Measurements from ENCODE around the gene SLC11A2. TPM values are rescaled to one million over a fixed set of nuclear protein-coding genes. Genes with fewer than 3 reads are reported as not detected.

SLC11A2 gene
- total and polyA plus RNA-seq, 2 of the 4 experiments (the other 2 are of a cell fraction), result 28.0 to 45.3 TPM

GRCh38 chr12:51005671-51006070 is 20.5 kb downstream of the SLC11A2 start:
- H3K9me1 ChIP-seq (ENCODE audit: insufficient read depth, low read length), result 0 out of 2 replicates have a peak, but pooled peaks cover 3% of the 10 kb centered on the region
- in situ Hi-C loops (cut with MboI; ENCODE audit: low sequenced_read_pairs), result no loop called here
- H3K9ac ChIP-seq (ENCODE audit: low read depth, low read length), result no peak overlapping the region
- ATAC-seq (ENCODE audit: low read depth) (no peak), DNase-seq (no peak)
- TF ChIP-seq RFX5 (IDR thresholded peaks at IDR 0.05; ENCODE audit: low read depth, low read length), result no peak
- TF ChIP-seq CHD1 (IDR thresholded peaks at IDR 0.05; ENCODE audit: low read depth, low read length), result no peak
- TF ChIP-seq ELK1 (IDR thresholded peaks at IDR 0.05; ENCODE audit: borderline replicate concordance, low read depth, low read length), result no peak
- TF ChIP-seq MXI1 (IDR thresholded peaks at IDR 0.05; ENCODE audit: borderline replicate concordance, low read depth, low read length), result no peak
- no peak for TF ChIP-seq NFE2L2 (IDR thresholded peaks at IDR 0.05; ENCODE audit: low read depth, low read length)
- TF ChIP-seq CEBPB (IDR thresholded peaks at IDR 0.05; ENCODE audit: low read depth, low read length), result no peak
- no peak for TF ChIP-seq RCOR1 (IDR thresholded peaks at IDR 0.05; ENCODE audit: insufficient replicate concordance, low read length)
- TF ChIP-seq CTCF (conservative IDR thresholded peaks at IDR 0.05; ENCODE audit: low read depth, low read length), result no peak
- TF ChIP-seq BHLHE40 (IDR thresholded peaks at IDR 0.05; ENCODE audit: low read depth, low read length), result no peak
- TF ChIP-seq SMC3 (IDR thresholded peaks at IDR 0.05; ENCODE audit: low read depth, low read length), result no peak
- no peak for TF ChIP-seq MAFK (IDR thresholded peaks at IDR 0.05; ENCODE audit: low read depth, low read length)
- no peak for TF ChIP-seq MAZ (IDR thresholded peaks at IDR 0.05; ENCODE audit: borderline replicate concordance, low read depth, low read length)
- no peak for TF ChIP-seq RAD21 (IDR thresholded peaks at IDR 0.05; ENCODE audit: low read length)
- no peak for TF ChIP-seq USF2 (IDR thresholded peaks at IDR 0.05; ENCODE audit: low read depth, low read length)
- TF ChIP-seq POLR2A (IDR thresholded peaks at IDR 0.05; ENCODE audit: low read depth, low read length), result no peak
- H2AFZ ChIP-seq (replicated peaks; ENCODE audit: low read length, poor library complexity), result no peak overlapping the region
- intact Hi-C loops (cut with micrococcal nuclease), result no loop called here
- H3K23ac ChIP-seq (ENCODE audit: low read depth, low read length), result no peak overlapping the region
- no peak overlapping the region for H3K18ac ChIP-seq (ENCODE audit: low read depth, low read length)
- H3K14ac ChIP-seq (replicated peaks; ENCODE audit: low read depth, low read length), result no peak overlapping the region
- peaks cover 4 to 28% of the 10 kb centered on the region in 2 experiments; a peak in 3 of 4 replicates for H3K79me1 ChIP-seq (ENCODE audit: low read depth in 1 of 2, low read length in 2 of 2)
- ChIA-PET CTCF (interaction anchor here (1.6 kb wide), 1 partner anchor 22 kb away, joined by 4 read pairs; no protein-coding TSS in a partner anchor), POLR2A (ENCODE audit: unreplicated experiment) (no interaction called here)
- no peak overlapping the region for H3K56ac ChIP-seq (ENCODE audit: extremely low read depth, insufficient read depth, low read length)
- H3K27ac ChIP-seq (ENCODE audit: insufficient read depth, low read length), result no peak overlapping the region
- H3K4me1 ChIP-seq (ENCODE audit: control insufficient read depth, insufficient read depth, low read length), result peaks cover 3% of the 10 kb centered on the region
- H3K27me3 ChIP-seq (ENCODE audit: control insufficient read depth, insufficient read depth, low read length), result no peaks in the 10 kb centered on the region
- H4K5ac ChIP-seq (ENCODE audit: low read depth, low read length), result no peak overlapping the region
- no peak overlapping the region for H2AK9ac ChIP-seq (replicated peaks; ENCODE audit: low read depth, low read length, poor library complexity)
- H3K4me2 ChIP-seq (ENCODE audit: low read depth, low read length), result no peak overlapping the region
- H4K8ac ChIP-seq (ENCODE audit: low read depth in 2 of 2, low read length in 2 of 2), result no peak overlapping the region
- H3K4ac ChIP-seq (ENCODE audit: low read depth, low read length), result no peak overlapping the region
- H2BK20ac ChIP-seq (ENCODE audit: low read depth, low read length), result no peak overlapping the region
- WGBS, 2 experiments (ENCODE audit: extremely low coverage in 2 of 2, insufficient read length in 1 of 2), result 60% methylated on average over 1 of the region's 3 CpGs; no CpG with 5 or more reads in 1 of the 2 experiments
- BruUV-seq (replicated peaks), result TSS peak; percentile 12
- no peaks in the 10 kb centered on the region for H3K9me3 ChIP-seq (ENCODE audit: control insufficient read depth, insufficient read depth, low read length)
- H2BK120ac ChIP-seq (ENCODE audit: low read depth, low read length), result no peak overlapping the region
- H3K4me3 ChIP-seq (ENCODE audit: insufficient read depth, low read depth, low read length), result no peak overlapping the region
- H2AK5ac ChIP-seq (ENCODE audit: low read depth, low read length), result no peak overlapping the region
- no peak overlapping the region for H4K91ac ChIP-seq (ENCODE audit: insufficient read depth, low read depth, low read length)
- dilution Hi-C loops (cut with HindIII; ENCODE audit: low sequenced_read_pairs, unreplicated experiment), result no loop called here
- peaks cover 24% of the 10 kb centered on the region for H3K36me3 ChIP-seq (ENCODE audit: control insufficient read depth, insufficient read depth, low read length)
- no peak overlapping the region for H2BK15ac ChIP-seq (ENCODE audit: low read depth, low read length)
- no peaks in the 10 kb centered on the region for H4K20me1 ChIP-seq (ENCODE audit: insufficient read depth, low read length)
- no peak overlapping the region for H2BK5ac ChIP-seq (ENCODE audit: low read depth, low read length, poor library complexity, severe bottlenecking)
